ENCODE measurements around the gene ATRNL1. TPM values are rescaled to one million over a fixed set of nuclear protein-coding genes. Genes with fewer than 3 reads are reported as not detected.
A peak's percentile ranks its signal among the peaks of the same experiment; 100 is the strongest.

ATRNL1 gene
- total and polyA plus RNA-seq, 2 of the 8 experiments (the other 6 are each of a cell fraction or from before 2014, with no cell fraction given): 5.1 to 17.6 TPM

DNA sequence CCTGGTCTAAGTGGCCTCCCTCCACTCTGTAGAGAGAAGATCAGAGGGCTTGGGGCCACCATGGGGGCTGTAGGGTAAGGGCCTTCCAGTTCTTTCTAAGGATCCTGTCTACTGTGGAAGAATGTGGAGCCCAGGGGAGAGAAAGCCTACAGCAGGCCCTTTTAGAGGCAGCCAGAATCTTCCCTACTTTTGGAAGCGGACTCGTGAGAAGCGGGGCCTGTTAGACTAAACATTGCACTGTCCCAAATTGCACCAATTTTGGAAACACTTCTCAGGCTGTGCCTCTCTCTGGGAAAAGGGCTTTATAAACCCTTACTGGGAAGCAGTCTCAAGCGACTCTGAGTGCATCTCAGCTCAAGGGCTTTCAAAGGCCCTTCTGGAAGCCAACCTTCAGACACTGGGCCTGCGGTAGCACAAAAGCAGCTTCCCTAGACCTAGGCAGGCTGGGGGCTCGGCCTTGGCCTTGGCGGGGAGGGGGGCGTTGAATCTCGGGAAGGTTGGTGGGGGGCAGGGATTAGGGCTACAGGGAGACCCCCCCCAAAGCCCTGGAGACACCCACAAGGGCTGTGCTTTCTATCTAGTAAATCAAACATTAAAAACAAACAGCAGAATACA, 881.8 kb downstream of the ATRNL1 start:
- no peak overlapping the region for H3K56ac ChIP-seq (replicated peaks; ENCODE audit: insufficient read length, low read depth, low read length)
- H2BK20ac ChIP-seq (ENCODE audit: low read length): peak overlapping the region; percentile 77; the same call in 1 of the 2 replicates
- no peak overlapping the region for H4K8ac ChIP-seq (ENCODE audit: extremely low read depth, insufficient read depth, low read length)
- H2BK120ac ChIP-seq (replicated peaks; ENCODE audit: low read depth, low read length): no peak overlapping the region
- H3K18ac ChIP-seq (ENCODE audit: extremely low read depth, low read length): no peak overlapping the region
- TF ChIP-seq RFX5 (IDR thresholded peaks at IDR 0.05; ENCODE audit: borderline replicate concordance, low read depth, low read length) (no peak), EGR1 (IDR thresholded peaks at IDR 0.05; ENCODE audit: borderline replicate concordance, low read depth, low read length) (no peak), TAF7 (optimal IDR thresholded peaks at IDR 0.05; ENCODE audit: borderline replicate concordance, low read depth, low read length) (no peak), SIX5 (IDR thresholded peaks at IDR 0.05; ENCODE audit: low read depth, low read length) (no peak), NRF1 (IDR thresholded peaks at IDR 0.05; ENCODE audit: low read depth, low read length) (no peak), CREB1 (IDR thresholded peaks at IDR 0.05) (no peak), JUN (IDR thresholded peaks at IDR 0.05; ENCODE audit: low read depth, low read length) (no peak), SRF (IDR thresholded peaks at IDR 0.05; ENCODE audit: low read depth, low read length) (no peak), PHF8 (conservative IDR thresholded peaks at IDR 0.05; ENCODE audit: low read depth, low read length) (no peak), KDM5A (IDR thresholded peaks at IDR 0.05; ENCODE audit: low read length) (no peak), CTBP2 (IDR thresholded peaks at IDR 0.05; ENCODE audit: borderline replicate concordance, insufficient read depth, insufficient read length, low read length) (no peak)
- TF ChIP-seq, protein P1, sequence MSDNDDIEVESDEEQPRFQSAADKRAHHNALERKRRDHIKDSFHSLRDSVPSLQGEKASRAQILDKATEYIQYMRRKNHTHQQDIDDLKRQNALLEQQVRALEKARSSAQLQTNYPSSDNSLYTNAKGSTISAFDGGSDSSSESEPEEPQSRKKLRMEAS (IDR thresholded peaks at IDR 0.05): no peak
- FAIRE-seq: no peak
- H3K79me1 ChIP-seq (ENCODE audit: low read depth, low read length): no peaks in the 10 kb centered on the region
- ChIA-PET CTCF (ENCODE audit: partially characterized antibody) (interaction anchor here (1.0 to 1.4 kb wide), 3 partner anchors 12 to 176 kb away, joined by 3 to 4 read pairs (median 3); no protein-coding TSS in a partner anchor), POLR2A (ENCODE audit: partially characterized antibody) (no interaction called here)
- DNase-seq (ENCODE audit: low read depth in 1 of 2, low spot score in 2 of 2): no peak
- peaks cover 0 to 11% (median 5%) of the 10 kb centered on the region in 4 experiments; a peak in 6 of 7 replicates for H3K4me1 ChIP-seq (replicated peaks in 1 of 4; ENCODE audit: control insufficient read depth in 3 of 4, insufficient read depth in 4 of 4, low read length in 3 of 4)
- no peak overlapping the region for H2AFZ ChIP-seq (ENCODE audit: low read length)
- H3K36me3 ChIP-seq (ENCODE audit: control insufficient read depth in 2 of 4, insufficient read depth in 4 of 4, low read length in 3 of 4): no peaks in the 10 kb centered on the region
- H3K27ac ChIP-seq (ENCODE audit: low read depth, low read length): no peak overlapping the region
- no peak overlapping the region for H3K4ac ChIP-seq (replicated peaks; ENCODE audit: insufficient read length, low read depth, low read length)
- no peak overlapping the region for H2AK5ac ChIP-seq (ENCODE audit: low read depth, low read length)
- H3K4me3 ChIP-seq (ENCODE audit: extremely low read depth in 1 of 4, insufficient read depth in 2 of 4, low read depth in 3 of 4, low read length in 4 of 4): no peak overlapping the region
- no peak overlapping the region for H2BK5ac ChIP-seq (ENCODE audit: low read depth, low read length)
- peak overlapping the region; percentile 40 for H4K91ac ChIP-seq (replicated peaks; ENCODE audit: insufficient read length, low read length)
- no peak overlapping the region for H2BK12ac ChIP-seq (ENCODE audit: low read depth, low read length)
- no peak overlapping the region for H4K5ac ChIP-seq (ENCODE audit: insufficient read length, low read depth, low read length)
- no peaks in the 10 kb centered on the region for H3K23me2 ChIP-seq (ENCODE audit: low read depth, low read length)
- H3K27me3 ChIP-seq (replicated peaks in 1 of 4; ENCODE audit: control insufficient read depth in 3 of 4, extremely low read depth in 1 of 4, insufficient read depth in 3 of 4, low read length in 3 of 4): no peaks in the 10 kb centered on the region
- H3K23ac ChIP-seq (ENCODE audit: insufficient read length): no peak overlapping the region
- 93% methylated on average over 6 of the region's 9 CpGs; no CpG with 5 or more reads in 1 of the 2 experiments for WGBS, 2 experiments (ENCODE audit: extremely low coverage in 1 of 2, insufficient coverage in 1 of 2, insufficient read length in 1 of 2, insufficient replicate concordance in 2 of 2, low coverage in 1 of 2, low lambda C conversion rate in 2 of 2, missing lambda C conversion rate in 1 of 2)
- H3K79me2 ChIP-seq (ENCODE audit: control insufficient read depth in 1 of 2, insufficient read depth in 2 of 2, low read length in 2 of 2): no peaks in the 10 kb centered on the region
- H4K20me1 ChIP-seq (replicated peaks in 1 of 2; ENCODE audit: control insufficient read depth in 1 of 2, insufficient read depth in 2 of 2, low read length in 2 of 2): no peaks in the 10 kb centered on the region
- no peak overlapping the region for H2BK15ac ChIP-seq (ENCODE audit: low read length)
- H3K9ac ChIP-seq (replicated peaks in 1 of 4; ENCODE audit: extremely low read depth in 1 of 4, low read depth in 3 of 4, low read length in 3 of 4): no peak overlapping the region
- peaks cover 4 to 8% of the 10 kb centered on the region in 2 experiments; a peak in 3 of 4 replicates for H3K9me3 ChIP-seq (ENCODE audit: insufficient read depth in 2 of 2, low read depth in 1 of 2, low read length in 1 of 2)
- H3K4me2 ChIP-seq (ENCODE audit: insufficient read depth in 1 of 2, low read depth in 2 of 2, low read length in 2 of 2): no peak overlapping the region
- no peak overlapping the region for H3K14ac ChIP-seq (ENCODE audit: insufficient read length)

All from H1 (cell line).